ENCODE measurements around the gene DBNDD2.

The DBNDD2 gene

DNA sequence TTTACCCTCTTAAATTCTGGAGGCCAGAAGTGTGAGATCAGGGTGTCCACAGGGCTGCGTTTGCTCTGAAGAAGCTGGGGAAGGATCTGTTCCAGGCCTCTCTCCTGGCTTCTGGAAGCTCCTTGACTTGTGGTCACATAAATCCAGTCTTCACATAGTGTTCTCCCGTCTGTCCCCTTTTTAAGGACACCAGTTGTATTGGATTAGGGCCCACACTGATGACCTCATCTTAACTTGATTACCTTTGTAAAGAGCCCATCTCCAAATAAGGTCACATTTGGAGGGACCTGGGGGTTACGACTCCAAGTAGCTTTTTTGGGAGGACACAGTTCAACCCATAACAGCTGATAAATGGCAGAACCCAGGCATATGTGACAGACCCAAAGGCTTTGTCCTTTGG lies 41.4 kb downstream of the DBNDD2 start:
- no peak for DNase-seq (ENCODE audit: low read depth in 2 of 2)

DNA sequence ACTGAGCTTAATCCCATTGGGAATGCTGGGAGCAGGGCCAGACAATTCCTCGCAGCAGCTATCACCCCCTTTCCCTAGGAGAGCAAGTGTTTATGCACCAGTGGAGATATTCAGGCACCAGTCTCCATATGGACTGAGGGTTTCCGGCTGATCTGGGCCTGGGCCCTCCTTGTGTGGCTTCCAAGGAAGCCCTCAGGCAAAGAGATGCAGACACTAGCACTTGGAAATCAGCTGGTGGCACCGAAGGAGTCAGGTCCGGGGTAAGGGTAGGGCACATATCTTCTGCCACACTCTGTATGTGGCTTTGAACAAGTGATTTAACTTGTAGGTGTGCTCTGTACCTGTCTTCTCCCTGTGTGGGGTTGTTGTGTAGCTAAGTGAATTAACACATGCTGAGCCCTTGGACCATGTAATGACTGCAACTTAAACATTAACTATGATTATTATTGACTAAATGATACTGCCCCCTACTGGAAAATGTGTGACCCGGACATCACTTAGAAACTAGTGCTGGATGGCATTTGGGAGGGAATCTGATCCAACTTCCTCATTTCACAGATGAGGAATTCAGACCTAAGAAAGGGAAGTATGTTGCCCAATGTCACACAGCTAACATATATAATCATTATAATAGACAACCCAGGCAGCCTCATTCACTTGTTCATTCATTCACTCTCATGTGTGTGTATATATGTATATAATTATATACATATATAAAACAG lies 42.2 kb downstream of the DBNDD2 start:
- DNase-seq (ENCODE audit: low read depth in 2 of 2), result no peak

DNA sequence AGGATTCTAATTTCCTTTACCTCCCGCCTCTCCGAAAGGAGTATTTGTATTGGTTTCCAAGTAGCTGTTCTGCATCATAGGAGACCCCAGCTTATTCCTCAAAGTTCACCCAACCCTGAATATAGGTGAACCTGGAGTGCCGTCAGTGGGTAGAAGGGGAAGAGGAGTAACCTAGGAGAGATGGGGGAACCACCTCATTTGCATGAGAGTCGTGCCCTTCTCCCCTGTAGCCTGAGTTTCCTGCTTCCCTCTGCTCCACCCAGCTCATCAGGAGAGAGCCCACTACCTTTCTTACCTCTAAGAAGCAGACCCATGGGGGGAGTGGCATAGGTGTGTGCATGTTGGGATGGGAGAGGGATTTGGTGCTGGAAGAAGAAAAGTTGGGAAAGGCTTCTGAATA lies 44.1 kb downstream of the DBNDD2 start:
- DNase-seq (ENCODE audit: low read depth in 2 of 2), result no peak

DNA sequence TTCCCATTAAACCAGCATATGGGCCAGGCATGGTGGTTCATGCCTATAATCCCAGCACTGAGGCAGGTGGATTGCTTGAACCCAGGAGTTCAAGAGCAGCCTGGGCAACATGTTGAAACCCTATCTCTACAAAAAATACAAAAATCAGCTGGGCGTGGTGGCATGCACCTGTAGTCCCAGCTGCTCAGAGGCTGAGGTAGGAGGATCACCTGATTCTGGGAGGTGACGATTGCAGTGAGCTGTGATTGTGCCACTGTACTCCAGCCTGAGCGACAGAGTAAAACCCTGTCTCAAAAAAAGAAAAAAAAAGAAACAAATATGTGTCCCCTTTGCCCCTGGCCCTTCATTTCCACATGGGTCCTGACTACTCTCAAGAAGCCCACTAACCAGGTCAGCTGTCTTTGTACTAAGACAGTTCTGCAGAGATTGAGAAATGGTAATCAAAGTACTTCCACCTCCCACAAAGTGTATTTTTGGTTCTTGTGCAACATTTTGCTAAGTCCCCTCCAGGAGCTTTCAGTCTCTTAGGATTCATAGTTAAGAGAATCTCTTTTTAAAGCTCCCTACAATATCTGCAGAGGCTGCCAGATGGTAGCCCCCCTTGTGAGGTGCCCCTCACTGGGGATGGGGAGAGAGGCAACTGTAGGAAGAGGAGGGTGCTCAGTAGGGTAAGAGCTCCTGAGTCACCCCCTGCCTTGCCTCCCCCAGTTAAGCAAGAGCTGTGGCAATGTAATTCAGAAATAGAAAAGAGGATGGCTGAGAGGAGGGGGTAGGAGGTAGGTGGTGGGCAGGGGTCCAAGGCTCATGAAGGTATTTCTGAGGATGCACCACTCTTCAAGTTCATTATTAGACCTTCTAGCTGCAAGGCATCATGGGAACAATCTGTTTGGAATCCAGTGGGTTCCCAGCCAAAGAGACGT lies 44.9 kb downstream of the DBNDD2 start:
- no peak for DNase-seq (ENCODE audit: low read depth in 2 of 2)

DNA sequence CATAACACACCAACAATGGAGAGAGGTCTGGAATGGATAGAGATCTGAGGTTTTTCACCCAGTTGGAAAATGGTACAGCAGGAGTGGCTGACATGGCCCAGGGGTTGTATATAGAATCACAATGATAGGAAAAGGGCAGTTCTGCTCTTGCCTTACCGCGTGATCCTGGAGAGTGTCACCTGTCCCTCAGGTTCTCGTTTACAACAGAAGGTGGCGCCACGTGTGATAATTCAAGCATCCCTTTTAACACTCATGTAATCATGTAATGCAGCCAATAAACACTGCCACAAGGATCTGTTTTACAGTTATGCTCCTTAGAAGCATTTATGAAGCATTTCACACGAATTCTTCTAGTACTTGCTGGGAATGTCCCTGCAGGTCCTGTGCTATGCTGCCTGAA lies 48.5 kb downstream of the DBNDD2 start:
- no peak for DNase-seq (ENCODE audit: low read depth in 2 of 2)

DNA sequence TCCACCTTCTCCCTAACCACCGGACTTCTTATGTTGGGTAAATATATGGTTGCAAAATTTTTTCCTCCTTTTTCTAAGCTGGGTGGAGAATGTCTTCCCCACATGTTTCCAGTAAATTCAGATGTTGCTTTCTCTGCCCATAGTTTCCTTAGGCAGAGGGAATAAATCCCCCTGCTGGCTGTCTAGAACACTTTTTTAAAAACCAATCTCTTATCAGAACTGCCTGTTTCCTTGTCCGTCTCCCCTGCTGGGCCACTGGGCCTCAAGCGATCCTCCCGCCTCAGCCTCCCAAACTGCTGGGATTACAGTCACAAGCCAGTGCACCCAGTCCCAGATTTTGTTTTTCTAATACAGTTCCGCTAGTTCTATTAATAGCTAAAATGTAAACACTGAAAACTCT lies 51.5 kb downstream of the DBNDD2 start:
- no peak for DNase-seq (ENCODE audit: low read depth in 2 of 2)

All from stimulated activated CD8-positive, alpha-beta memory T cell treated with anti-CD3 and anti-CD28 coated beads, Interleukin-15, amount 100 ng/mL, for 48 hours (primary cell).